ENCODE data around the gene DOCK2. TPM values are rescaled to one million over a fixed set of nuclear protein-coding genes. Genes with fewer than 3 reads are reported as not detected.

DOCK2 gene
- total and polyA plus RNA-seq, 2 donors (not counting 1 experiment from before 2014, with no cell fraction given): 112 to 330 TPM

DNA sequence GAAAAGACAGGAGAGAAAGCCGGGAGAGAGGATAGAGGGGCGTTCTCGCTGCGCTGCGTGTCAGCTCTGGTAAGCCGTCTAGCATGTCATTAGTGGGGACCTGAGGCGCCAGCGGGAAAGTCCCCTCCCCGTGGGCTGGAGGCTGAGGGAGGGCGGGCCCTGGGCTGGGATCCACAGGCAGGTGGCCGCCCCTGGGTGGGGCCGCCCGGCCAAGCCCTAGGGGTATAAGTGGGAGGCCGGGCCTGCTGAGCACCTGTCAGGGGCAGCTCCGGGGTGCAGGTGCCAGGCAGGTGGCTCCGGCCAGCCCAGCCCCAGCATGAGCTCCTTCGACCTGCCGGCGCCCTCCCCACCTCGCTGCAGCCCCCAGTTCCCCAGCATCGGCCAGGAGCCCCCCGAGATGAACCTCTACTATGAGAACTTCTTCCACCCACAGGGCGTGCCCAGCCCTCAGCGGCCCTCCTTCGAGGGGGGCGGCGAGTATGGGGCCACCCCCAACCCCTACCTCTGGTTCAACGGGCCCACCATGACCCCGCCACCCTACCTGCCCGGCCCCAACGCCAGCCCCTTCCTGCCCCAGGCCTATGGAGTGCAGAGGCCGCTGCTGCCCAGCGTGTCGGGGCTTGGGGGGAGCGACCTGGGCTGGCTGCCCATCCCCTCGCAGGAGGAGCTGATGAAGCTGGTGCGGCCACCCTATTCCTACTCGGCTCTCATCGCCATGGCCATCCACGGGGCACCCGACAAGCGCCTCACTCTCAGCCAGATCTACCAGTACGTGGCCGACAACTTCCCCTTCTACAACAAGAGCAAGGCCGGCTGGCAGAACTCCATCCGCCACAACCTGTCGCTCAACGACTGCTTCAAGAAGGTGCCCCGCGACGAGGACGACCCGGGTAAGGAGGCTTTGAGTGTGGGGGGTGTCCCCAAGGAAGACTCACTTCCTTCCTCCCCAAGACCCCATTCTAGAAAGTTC, 468.9 kb downstream of the DOCK2 start, which contains the start of gene FOXI1:
TSS of gene FOXI1 (plus strand) at position 256 of the 970 bp plus-strand sequence. CDS start at position 317, 61 bp downstream.
- Histone ChIP-seq H3K79me2 (ENCODE audit: control insufficient read depth, insufficient read depth, low read length) (no peaks in the 10 kb centered on the region), H3K36me3 (replicated peaks in 1 of 2; ENCODE audit: control extremely low read depth in 1 of 2, control insufficient read depth in 1 of 2, extremely low read depth in 1 of 2, insufficient read depth in 2 of 2, low read length in 1 of 2) (no peaks in the 10 kb centered on the region), H3K4me1 (ENCODE audit: control insufficient read depth in 2 of 2, insufficient read depth in 2 of 2, low read length in 2 of 2) (no peaks in the 10 kb centered on the region), H3K27ac (ENCODE audit: low read length in 2 of 2) (no peak within 1 kb of the TSS), H4K20me1 (ENCODE audit: control insufficient read depth, insufficient read depth, low read length, poor library complexity, severe bottlenecking) (no peaks in the 10 kb centered on the region), H3K9me3 (ENCODE audit: control extremely low read depth in 1 of 3, control insufficient read depth in 2 of 3, insufficient read depth in 1 of 3, low read length in 2 of 3) (peaks cover 0 to 5% (median 0%) of the 10 kb centered on the region in 3 donors), H2AFZ (ENCODE audit: insufficient read depth, low read depth, low read length, poor library complexity, severe bottlenecking) (no peak within 1 kb of the TSS), H3K27me3 (replicated peaks in 1 of 4; ENCODE audit: control extremely low read depth in 1 of 4, control insufficient read depth in 3 of 4, insufficient read depth in 4 of 4, low read length in 3 of 4) (peaks cover 0 to 4% (median 1%) of the 10 kb centered on the region in 4 experiments), H3K4me2 (replicated peaks; ENCODE audit: low read depth, low read length, poor library complexity, severe bottlenecking) (no peak within 1 kb of the TSS), H3K9ac (ENCODE audit: low read length) (no peak within 1 kb of the TSS), H3K4me3 (ENCODE audit: control extremely low read depth in 1 of 5, extremely low read depth in 1 of 5, insufficient read depth in 1 of 5, low read depth in 2 of 5, low read length in 4 of 5) (no peak within 1 kb of the TSS)
- peaks cover 9% of the 10 kb centered on the region for H3K27me3 Mint-ChIP-seq
- intact Hi-C loops (cut with micrococcal nuclease): no loop called here
- H3K4me1 Mint-ChIP-seq: no peaks in the 10 kb centered on the region
- no peak within 1 kb of the TSS for H3K4me3 Mint-ChIP-seq
- no peak for DNase-seq
- no peaks in the 10 kb centered on the region for H3K9me3 Mint-ChIP-seq (ENCODE audit: insufficient read depth)
- no peak for TF ChIP-seq EZH2 (IDR thresholded peaks at IDR 0.05; ENCODE audit: borderline replicate concordance, insufficient read depth, low read depth, low read length, poor library complexity, severe bottlenecking)
- no peak for TF ChIP-seq CTCF (IDR thresholded peaks at IDR 0.05)
- no peak for ATAC-seq (ENCODE audit: low read depth)
- ChIA-PET POLR2A (no interaction called here), CTCF (interaction anchor here (1.7 kb wide), 1 partner anchor 17 kb away, joined by 3 read pairs; no protein-coding TSS in a partner anchor)
- no peak within 1 kb of the TSS for H3K27ac Mint-ChIP-seq
- WGBS (ENCODE audit: insufficient coverage): 75% methylated on average over 44 of the region's 53 CpGs

GRCh38 chr5:170107674-170108073, 470.6 kb downstream of the DOCK2 start:
- Histone ChIP-seq H3K4me2 (replicated peaks; ENCODE audit: low read depth, low read length, poor library complexity, severe bottlenecking) (no peak overlapping the region), H3K27me3 (replicated peaks in 1 of 4; ENCODE audit: control extremely low read depth in 1 of 4, control insufficient read depth in 3 of 4, insufficient read depth in 4 of 4, low read length in 3 of 4) (peaks cover 0 to 4% (median 1%) of the 10 kb centered on the region in 4 experiments), H3K9ac (ENCODE audit: low read length) (no peak overlapping the region), H3K27ac (ENCODE audit: low read length in 2 of 2) (no peak overlapping the region), H4K20me1 (ENCODE audit: control insufficient read depth, insufficient read depth, low read length, poor library complexity, severe bottlenecking) (no peaks in the 10 kb centered on the region), H2AFZ (ENCODE audit: insufficient read depth, low read depth, low read length, poor library complexity, severe bottlenecking) (no peak overlapping the region), H3K4me1 (ENCODE audit: control insufficient read depth in 2 of 2, insufficient read depth in 2 of 2, low read length in 2 of 2) (no peaks in the 10 kb centered on the region), H3K9me3 (ENCODE audit: control extremely low read depth in 1 of 3, control insufficient read depth in 2 of 3, insufficient read depth in 1 of 3, low read length in 2 of 3) (peaks cover 0 to 5% (median 0%) of the 10 kb centered on the region in 3 donors), H3K4me3 (ENCODE audit: control extremely low read depth in 1 of 5, extremely low read depth in 1 of 5, insufficient read depth in 1 of 5, low read depth in 2 of 5, low read length in 4 of 5) (no peak overlapping the region), H3K79me2 (ENCODE audit: control insufficient read depth, insufficient read depth, low read length) (no peaks in the 10 kb centered on the region), H3K36me3 (replicated peaks in 1 of 2; ENCODE audit: control extremely low read depth in 1 of 2, control insufficient read depth in 1 of 2, extremely low read depth in 1 of 2, insufficient read depth in 2 of 2, low read length in 1 of 2) (no peaks in the 10 kb centered on the region)
- Mint-ChIP-seq H3K9me3 (ENCODE audit: insufficient read depth) (no peaks in the 10 kb centered on the region), H3K4me1 (no peaks in the 10 kb centered on the region), H3K27me3 (peaks cover 10% of the 10 kb centered on the region), H3K4me3 (no peak overlapping the region), H3K27ac (no peak overlapping the region)
- intact Hi-C loops (cut with micrococcal nuclease): no loop called here
- no peak for ATAC-seq (ENCODE audit: low read depth)
- TF ChIP-seq EZH2 (IDR thresholded peaks at IDR 0.05; ENCODE audit: borderline replicate concordance, insufficient read depth, low read depth, low read length, poor library complexity, severe bottlenecking) (no peak), CTCF (IDR thresholded peaks at IDR 0.05) (no peak)
- ChIA-PET CTCF (interaction anchor here (1.7 kb wide), 1 partner anchor 15 kb away, joined by 3 read pairs; no protein-coding TSS in a partner anchor), POLR2A (no interaction called here)
- WGBS (ENCODE audit: insufficient coverage): no CpG with 5 or more reads among the region's 2 CpGs
- DNase-seq: no peak
